Measurements from ENCODE around the gene ZNF491.

Gene ZNF491

DNA sequence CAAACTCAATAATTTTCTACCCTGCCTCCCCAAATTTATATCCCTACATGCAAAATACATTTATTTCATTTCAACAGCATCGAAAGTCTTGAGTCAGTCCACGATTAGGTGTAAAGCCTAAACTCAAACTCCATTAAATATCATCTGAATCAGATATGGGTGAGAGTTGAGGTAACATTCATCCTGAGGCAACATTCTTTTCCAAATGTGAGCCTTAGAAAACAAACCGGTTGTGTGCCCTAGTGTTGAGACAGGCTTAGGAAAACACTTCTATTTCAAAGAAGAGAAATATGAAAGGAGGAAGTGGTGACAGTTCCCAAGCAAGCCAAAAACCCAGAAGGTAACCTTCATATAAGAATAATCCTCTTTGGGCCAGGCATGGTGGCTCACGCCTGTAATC, 43.7 kb upstream of the ZNF491 start:
- Histone ChIP-seq H3K27me3 (ENCODE audit: insufficient read depth, poor library complexity, severe bottlenecking) (no peaks in the 10 kb centered on the region), H3K27ac (replicated peaks) (no peak overlapping the region), H3K4me3 (replicated peaks; ENCODE audit: insufficient read depth, low read length) (no peak overlapping the region)
- DNase-seq (ENCODE audit: low read depth in 1 of 2, low spot score in 1 of 2), result no peak
- TF ChIP-seq GABPA (IDR thresholded peaks at IDR 0.05; ENCODE audit: low read depth) (no peak), CTCF (IDR thresholded peaks at IDR 0.05; ENCODE audit: insufficient read depth, low read length) (no peak), POLR2AphosphoS5 (IDR thresholded peaks at IDR 0.05; ENCODE audit: low read depth) (no peak), SPI1 (IDR thresholded peaks at IDR 0.05; ENCODE audit: borderline replicate concordance, low read depth) (no peak)
- TF ChIP-seq, protein P1, sequence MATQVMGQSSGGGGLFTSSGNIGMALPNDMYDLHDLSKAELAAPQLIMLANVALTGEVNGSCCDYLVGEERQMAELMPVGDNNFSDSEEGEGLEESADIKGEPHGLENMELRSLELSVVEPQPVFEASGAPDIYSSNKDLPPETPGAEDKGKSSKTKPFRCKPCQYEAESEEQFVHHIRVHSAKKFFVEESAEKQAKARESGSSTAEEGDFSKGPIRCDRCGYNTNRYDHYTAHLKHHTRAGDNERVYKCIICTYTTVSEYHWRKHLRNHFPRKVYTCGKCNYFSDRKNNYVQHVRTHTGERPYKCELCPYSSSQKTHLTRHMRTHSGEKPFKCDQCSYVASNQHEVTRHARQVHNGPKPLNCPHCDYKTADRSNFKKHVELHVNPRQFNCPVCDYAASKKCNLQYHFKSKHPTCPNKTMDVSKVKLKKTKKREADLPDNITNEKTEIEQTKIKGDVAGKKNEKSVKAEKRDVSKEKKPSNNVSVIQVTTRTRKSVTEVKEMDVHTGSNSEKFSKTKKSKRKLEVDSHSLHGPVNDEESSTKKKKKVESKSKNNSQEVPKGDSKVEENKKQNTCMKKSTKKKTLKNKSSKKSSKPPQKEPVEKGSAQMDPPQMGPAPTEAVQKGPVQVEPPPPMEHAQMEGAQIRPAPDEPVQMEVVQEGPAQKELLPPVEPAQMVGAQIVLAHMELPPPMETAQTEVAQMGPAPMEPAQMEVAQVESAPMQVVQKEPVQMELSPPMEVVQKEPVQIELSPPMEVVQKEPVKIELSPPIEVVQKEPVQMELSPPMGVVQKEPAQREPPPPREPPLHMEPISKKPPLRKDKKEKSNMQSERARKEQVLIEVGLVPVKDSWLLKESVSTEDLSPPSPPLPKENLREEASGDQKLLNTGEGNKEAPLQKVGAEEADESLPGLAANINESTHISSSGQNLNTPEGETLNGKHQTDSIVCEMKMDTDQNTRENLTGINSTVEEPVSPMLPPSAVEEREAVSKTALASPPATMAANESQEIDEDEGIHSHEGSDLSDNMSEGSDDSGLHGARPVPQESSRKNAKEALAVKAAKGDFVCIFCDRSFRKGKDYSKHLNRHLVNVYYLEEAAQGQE (IDR thresholded peaks at IDR 0.05; ENCODE audit: insufficient replicate concordance, low read depth), result no peak

GRCh38 chr19:11756965-11757364, 41.4 kb upstream of the ZNF491 start:
- no peak overlapping the region for H3K4me3 ChIP-seq (replicated peaks; ENCODE audit: insufficient read depth, low read length)
- H3K27ac ChIP-seq (replicated peaks), result no peak overlapping the region
- TF ChIP-seq CTCF (IDR thresholded peaks at IDR 0.05; ENCODE audit: insufficient read depth, low read length), result no peak
- TF ChIP-seq SPI1 (IDR thresholded peaks at IDR 0.05; ENCODE audit: borderline replicate concordance, low read depth), result no peak
- TF ChIP-seq GABPA (IDR thresholded peaks at IDR 0.05; ENCODE audit: low read depth), result no peak
- TF ChIP-seq, protein P1 (IDR thresholded peaks at IDR 0.05; ENCODE audit: insufficient replicate concordance, low read depth), result no peak
- no peak for TF ChIP-seq POLR2AphosphoS5 (IDR thresholded peaks at IDR 0.05; ENCODE audit: low read depth)
- DNase-seq (ENCODE audit: low read depth in 1 of 2, low spot score in 1 of 2), result no peak
- no peaks in the 10 kb centered on the region for H3K27me3 ChIP-seq (ENCODE audit: insufficient read depth, poor library complexity, severe bottlenecking)

DNA sequence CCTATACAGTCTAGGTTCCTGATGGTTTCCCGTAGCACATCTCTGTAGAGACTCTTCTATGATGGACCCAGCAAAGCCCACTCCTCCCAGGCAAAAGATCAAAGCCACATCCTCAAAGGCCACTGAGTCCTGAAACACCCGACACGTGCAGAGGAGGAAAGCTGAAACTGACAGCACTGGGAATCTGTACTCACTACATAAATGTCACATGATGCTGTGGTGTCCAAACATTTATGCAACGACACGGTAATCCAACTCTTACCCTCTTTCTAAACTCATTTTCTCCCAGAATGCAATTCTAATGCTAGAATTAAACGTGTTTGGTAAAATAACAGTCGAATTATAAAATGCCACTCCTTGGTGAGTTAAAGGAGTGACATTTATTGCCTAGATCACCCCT, 38.5 kb upstream of the ZNF491 start:
- Histone ChIP-seq H3K27ac (replicated peaks) (no peak overlapping the region), H3K4me3 (replicated peaks; ENCODE audit: insufficient read depth, low read length) (no peak overlapping the region), H3K27me3 (ENCODE audit: insufficient read depth, poor library complexity, severe bottlenecking) (no peaks in the 10 kb centered on the region)
- DNase-seq (ENCODE audit: low read depth in 1 of 2, low spot score in 1 of 2), result no peak
- TF ChIP-seq GABPA (IDR thresholded peaks at IDR 0.05; ENCODE audit: low read depth) (no peak), CTCF (IDR thresholded peaks at IDR 0.05; ENCODE audit: insufficient read depth, low read length) (no peak), SPI1 (IDR thresholded peaks at IDR 0.05; ENCODE audit: borderline replicate concordance, low read depth) (no peak), POLR2AphosphoS5 (IDR thresholded peaks at IDR 0.05; ENCODE audit: low read depth) (no peak)
- TF ChIP-seq, protein P1 (IDR thresholded peaks at IDR 0.05; ENCODE audit: insufficient replicate concordance, low read depth), result no peak
